HL-60 (cell line): ENCODE data around the gene OBSL1.

ENCODE experiments used
- CTCF ChIP-seq: IDR thresholded peaks from one replicate; pipeline ENCODE4 v1.5.1; 2011; ENCODE audit warnings: low read length, control low read depth, inconsistent platforms; ENCODE audit not compliant: insufficient read depth
- GABPA ChIP-seq: IDR thresholded peaks from 2 replicates; pipeline ENCODE4 v1.6.1; 2012; ENCODE audit warnings: low read depth
- POLR2AphosphoS5 ChIP-seq: IDR thresholded peaks from 2 replicates; pipeline ENCODE4 v1.6.1; 2012; ENCODE audit warnings: low read depth
- REST ChIP-seq: IDR thresholded peaks from 2 replicates; pipeline ENCODE4 v1.6.1; 2012; ENCODE audit warnings: low read depth; ENCODE audit not compliant: insufficient replicate concordance

GRCh38 chr2:219543596-219544358, 27.6 kb downstream of the OBSL1 start, which contains the start of the genes CHPF and TMEM198:
- TF ChIP-seq REST (peak; percentile 94), CTCF (no peak), POLR2AphosphoS5 (no peak), GABPA (0 out of 2 replicates have a peak, but pooled peaks have one; percentile 32)
